HepG2 (cell line): ENCODE results near the gene RPS17.

ENCODE experiments used
- ARNT ChIP-seq: fragments of 450-650 bp; IDR thresholded peaks from 2 replicates; pipeline ENCODE4 v1.6.1; 2017
- BCLAF1 ChIP-seq: fragments of 450-650 bp; IDR thresholded peaks from 2 replicates; pipeline ENCODE4 v1.6.1; 2017; ENCODE audit warnings: mild to moderate bottlenecking
- FOXA1 ChIP-seq, 2 experiments: fragments of 450-650 bp in 1 of 2; sonication (generic) in 1 of 2; formaldehyde crosslinking in 1 of 2; IDR thresholded peaks; 2 replicates each; pipeline versions ENCODE4 v1.4.0 to v1.6.1; 2016 to 2020; ENCODE audit warnings: missing genetic modification reagents in 1 of 2
- GLI4 ChIP-seq: sonication (generic); formaldehyde crosslinking; IDR thresholded peaks from 2 replicates; pipeline ENCODE4 v1.5.1; 2020; ENCODE audit warnings: missing genetic modification reagents, mild to moderate bottlenecking, moderate library complexity, borderline replicate concordance
- MAZ ChIP-seq, 2 experiments: sonication (generic) in 1 of 2; formaldehyde crosslinking in 1 of 2; IDR thresholded peaks; 2 replicates each; pipeline versions ENCODE4 v1.5.0 to v1.6.1; 2012 to 2020; ENCODE audit warnings: low read depth in 2 of 2, mild to moderate bottlenecking in 2 of 2, borderline replicate concordance in 1 of 2, improper control_type of control experiment in 1 of 2, low read length in 1 of 2, missing genetic modification reagents in 1 of 2, moderate library complexity in 1 of 2
- MBNL3 ChIP-seq: fragments of 250-450 bp; sonication (Bioruptor Pico); conservative IDR thresholded peaks from 2 replicates; pipeline ENCODE4 v1.8.0; 2022; ENCODE audit warnings: mild to moderate bottlenecking, inconsistent platforms
- POLR2A ChIP-seq, 2 experiments: IDR thresholded peaks; 2 replicates each; pipeline ENCODE4 v1.6.1; 2011; ENCODE audit warnings: low read depth in 2 of 2, low read length in 2 of 2, mild to moderate bottlenecking in 1 of 2, moderate library complexity in 1 of 2; ENCODE audit not compliant: insufficient read depth in 1 of 2
- TBX3 ChIP-seq: fragments of 450-650 bp; IDR thresholded peaks from 2 replicates; pipeline ENCODE4 v1.6.1; 2017; ENCODE audit warnings: antibody characterized with exemption, mild to moderate bottlenecking, inconsistent platforms, borderline replicate concordance
- ZSCAN5A ChIP-seq: sonication (generic); formaldehyde crosslinking; IDR thresholded peaks from 2 replicates; pipeline ENCODE4 v1.8.0; 2022; ENCODE audit warnings: mild to moderate bottlenecking, missing genetic modification reagents, borderline replicate concordance

- TF ChIP-seq FOXA1 (IDR thresholded peaks at IDR 0.05) (no peak), FOXA1 (CRISPR knock-in tag; IDR thresholded peaks at IDR 0.05) (no peak), TBX3 (no peak), MBNL3 (CRISPR knock-in tag) (no peak), GLI4 (CRISPR knock-in tag) (no peak), BCLAF1 (no peak), ARNT (no peak), MAZ (IDR thresholded peaks at IDR 0.05; ENCODE audit: borderline replicate concordance, low read depth, low read length) (no peak), MAZ (CRISPR knock-in tag; IDR thresholded peaks at IDR 0.05; ENCODE audit: low read depth) (no peak), POLR2A (IDR thresholded peaks at IDR 0.05; ENCODE audit: insufficient read depth in 1 of 2, low read depth in 2 of 2, low read length in 2 of 2) (peak in 1 of 2 experiments; percentile 25; a peak in 1 of 4 replicates), ZSCAN5A (CRISPR knock-in tag) (no peak)
Observed at GRCh38 chr15:82536409-82537350, 3.6 kb downstream of the RPS17 start.
